ENCODE results near the gene ZFX.
"Not testable (repeated sequence)": the region's sequence is repeated elsewhere in the genome, so short reads cannot be mapped to it uniquely, and the experiment has no call there.

The ZFX gene

GRCh38 chrX:24153178-24153795, 3.8 kb downstream of the ZFX start:
- no peak for DNase-seq

DNA sequence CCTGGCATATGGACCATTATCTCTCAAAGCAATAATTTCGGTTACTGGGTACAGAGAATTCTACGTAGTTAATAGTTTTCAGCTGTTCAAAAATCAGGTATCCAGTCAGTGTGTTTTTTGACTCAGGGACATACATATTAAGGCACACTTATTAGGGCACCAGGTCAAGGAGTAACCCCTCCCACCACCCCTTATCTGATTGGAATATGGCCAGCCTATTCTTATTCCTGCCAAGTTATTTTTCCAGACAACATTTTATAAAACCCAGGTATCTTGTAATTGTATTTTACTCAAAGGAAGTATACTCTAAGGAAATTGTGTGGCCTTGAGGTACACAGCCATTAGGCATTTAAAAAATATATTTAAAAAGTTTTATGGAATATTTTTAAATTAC, 4.3 kb downstream of the ZFX start:
- DNase-seq, result no peak

DNA sequence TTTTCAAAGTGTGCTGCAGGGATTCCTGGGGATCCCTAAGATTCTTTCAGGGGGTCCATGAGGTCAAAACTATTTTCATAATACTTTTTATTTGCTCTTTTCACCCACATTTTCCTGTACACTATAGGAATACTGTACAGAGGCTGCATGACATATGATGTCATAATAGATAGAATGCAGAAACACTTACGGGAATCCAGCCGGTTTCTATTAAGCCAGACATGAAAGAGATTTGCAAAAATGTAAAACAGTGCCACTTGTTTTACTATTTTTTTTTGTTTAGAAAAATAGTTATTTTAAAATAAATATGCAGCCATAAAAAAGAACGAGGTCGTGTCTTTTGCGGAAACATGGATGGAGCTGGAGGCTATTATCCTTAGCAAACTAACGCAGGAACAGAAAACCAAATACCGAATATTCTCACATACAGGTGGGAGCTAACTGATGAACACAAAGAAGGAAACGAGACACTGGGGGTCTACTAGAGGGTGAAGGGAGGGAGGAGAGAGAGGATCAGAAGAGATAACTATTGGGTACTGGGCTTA, 5.0 kb downstream of the ZFX start:
- DNase-seq, result no peak

GRCh38 chrX:24155747-24156146, 6.2 kb downstream of the ZFX start:
- not testable (repeated sequence) for DNase-seq

DNA sequence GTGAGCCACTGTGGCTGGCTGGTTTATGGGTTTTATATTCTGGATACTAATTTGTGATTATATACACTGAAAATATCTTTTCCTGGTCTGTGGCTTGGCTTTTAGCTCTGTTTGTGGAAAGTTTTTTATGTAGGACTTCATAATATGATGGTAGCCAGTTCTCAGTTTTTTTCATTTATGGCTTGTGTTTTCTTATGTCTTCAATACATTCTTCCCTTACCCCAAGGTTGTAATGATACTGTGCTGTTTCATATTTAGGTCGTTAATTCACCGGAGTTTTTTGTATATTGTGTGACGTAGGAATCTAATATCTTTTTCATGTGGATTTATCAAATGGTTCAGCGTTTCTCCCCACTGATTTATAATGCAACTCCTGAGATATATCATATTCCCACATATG, 6.6 kb downstream of the ZFX start:
- DNase-seq, result no peak

- no peak for DNase-seq
Measured at GRCh38 chrX:24158881-24159280, 9.4 kb downstream of the ZFX start.

GRCh38 chrX:24166078-24166477, 16.5 kb downstream of the ZFX start:
- DNase-seq, result no peak

DNA sequence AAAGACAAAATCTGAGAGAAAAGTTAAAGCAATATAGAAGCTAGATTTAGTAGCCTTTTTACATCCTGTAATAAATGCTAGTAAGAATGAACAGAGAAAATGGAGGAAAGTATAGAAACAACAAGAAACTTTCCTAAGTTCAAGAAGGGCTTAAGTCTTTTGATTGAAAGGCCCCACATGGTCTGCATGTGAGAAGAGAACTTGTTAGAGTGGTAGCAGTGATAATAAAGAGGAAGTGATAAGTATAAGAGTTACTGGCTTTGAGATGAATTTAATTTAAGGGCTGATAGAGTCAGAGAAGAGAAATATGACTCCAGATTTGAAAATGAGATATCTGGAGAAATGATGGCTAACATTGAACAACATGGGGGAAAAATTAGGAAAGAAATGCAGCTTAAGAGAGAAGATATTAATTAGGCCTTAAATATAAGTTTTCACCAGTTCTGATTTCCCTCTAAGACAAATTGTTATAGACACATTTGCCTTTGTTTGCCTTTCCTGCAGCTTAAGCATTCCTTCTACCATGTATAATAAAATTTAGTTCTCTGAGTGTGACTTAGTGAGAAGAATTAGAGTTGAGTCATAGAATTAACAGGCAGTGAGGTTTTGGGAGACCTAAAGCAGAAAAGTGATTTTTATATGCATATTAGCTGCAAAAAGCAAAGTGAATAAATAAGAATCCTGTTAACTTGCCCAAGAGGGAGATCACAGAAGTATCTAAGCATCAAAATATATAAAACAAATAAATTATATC, 18.4 kb downstream of the ZFX start:
- DNase-seq, result no peak

DNA sequence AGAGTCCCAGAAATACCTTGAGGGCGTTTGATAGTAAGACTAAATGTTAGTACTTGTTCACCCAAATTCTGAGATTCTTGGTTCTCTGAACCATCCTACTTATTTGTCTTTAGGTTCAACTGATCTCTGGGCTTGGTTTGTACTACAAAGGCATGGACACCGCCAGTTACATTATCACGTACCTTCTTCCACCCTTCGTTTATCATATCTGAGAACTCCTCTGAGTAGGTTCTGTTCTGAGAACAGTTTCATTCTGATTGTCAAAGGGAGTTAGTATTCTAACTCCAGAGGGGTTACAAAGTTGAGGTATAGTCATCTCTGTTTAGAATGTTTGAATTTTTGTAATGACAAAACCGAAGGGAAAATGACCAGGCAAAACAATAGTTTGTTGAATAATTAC, 19.3 kb downstream of the ZFX start:
- no peak for DNase-seq

DNA sequence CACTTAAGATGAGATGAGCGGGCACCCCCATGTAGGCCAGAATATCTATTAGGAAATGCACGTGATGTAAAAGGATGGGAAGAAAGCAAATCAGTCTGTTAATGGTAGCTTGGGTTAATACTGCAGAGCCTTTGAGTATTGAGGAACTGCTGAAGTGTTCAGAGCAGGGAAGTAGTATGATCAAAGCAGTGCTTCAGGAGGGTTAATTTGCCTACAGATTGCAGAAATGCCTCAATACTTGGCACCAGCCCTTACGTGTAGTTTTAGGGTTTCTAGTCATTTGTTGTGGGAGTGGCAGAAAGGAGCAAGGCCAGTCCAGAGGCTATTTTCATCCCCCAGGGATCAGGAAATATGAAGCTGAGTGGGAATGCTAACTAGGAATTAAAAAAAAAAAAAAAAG, 19.7 kb downstream of the ZFX start:
- DNase-seq, result no peak

DNA sequence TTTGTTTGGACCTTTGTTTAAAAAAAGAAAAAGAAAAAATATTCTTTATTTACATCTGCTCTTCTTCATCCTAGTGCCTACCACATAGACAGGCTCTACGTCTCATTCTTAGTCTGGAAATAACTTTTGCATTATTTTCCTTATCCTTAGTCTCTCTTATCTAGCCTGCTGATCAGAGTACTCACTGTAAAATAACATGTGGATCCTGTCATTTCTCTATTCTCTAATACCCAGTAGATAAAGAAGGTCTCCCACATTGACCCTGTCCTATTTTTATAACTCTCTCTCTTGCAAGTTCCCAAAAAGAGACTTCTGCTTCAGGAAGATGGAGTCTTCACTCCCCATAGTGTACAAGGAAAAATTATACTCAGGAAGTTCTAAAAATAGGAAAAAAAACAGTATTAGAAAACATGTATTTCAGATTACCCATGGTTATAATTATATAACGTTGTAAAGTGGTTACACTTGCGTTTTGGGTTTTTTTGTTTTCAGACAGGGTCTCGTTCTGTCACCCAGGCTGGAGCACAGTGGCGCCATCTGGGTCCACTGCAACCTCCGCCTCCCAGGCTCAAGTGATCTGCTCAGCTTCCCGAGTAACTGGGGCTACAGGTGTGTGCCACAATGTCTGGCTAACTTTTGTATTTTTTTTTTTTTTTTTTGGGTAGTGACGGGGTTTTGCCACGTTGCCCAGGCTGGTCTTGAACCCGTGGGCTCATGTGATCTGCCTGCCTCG, 23.8 kb downstream of the ZFX start:
- DNase-seq, result no peak

DNA sequence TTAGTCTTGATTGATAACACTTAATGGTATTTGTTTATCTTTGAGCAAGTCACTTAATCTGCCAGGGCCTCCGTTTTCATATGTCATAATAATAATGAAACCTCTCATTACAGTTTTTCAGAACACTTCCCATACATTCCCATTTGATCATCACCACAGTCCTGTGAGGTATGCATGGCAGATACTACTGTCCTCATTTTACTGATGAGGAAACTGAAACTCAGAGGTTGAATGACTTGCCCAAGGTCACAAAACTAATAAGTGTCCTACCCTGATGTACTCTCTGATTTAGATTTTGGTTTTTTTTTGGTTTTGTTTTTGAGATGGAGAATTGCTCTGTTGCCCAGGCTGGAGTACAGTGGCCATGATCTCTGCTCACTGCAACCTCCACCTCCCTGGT, 25.7 kb downstream of the ZFX start:
- no peak for DNase-seq

DNA sequence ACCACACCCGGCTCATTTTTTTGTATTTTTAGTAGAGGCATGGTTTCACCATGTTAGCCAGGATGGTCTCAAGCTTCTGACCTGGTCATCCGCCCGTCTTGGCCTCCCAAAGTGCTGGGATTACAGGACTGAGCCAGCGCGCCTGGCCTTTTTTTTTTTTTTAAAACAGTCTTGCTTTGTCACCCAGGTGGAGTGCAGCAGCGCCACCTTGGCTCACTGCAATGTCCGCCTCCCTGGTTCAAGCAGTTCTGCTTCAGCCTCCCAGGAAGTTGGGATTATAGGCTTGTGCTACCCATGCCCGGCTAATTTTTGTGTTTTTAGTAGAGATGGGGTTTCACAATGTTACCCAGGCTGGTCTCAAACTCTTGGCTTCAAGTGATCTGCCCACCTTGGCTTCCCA, 28.9 kb downstream of the ZFX start:
- no peak for DNase-seq

- DNase-seq, result no peak
Measured at GRCh38 chrX:24184018-24184417, 34.5 kb downstream of the ZFX start.

DNA sequence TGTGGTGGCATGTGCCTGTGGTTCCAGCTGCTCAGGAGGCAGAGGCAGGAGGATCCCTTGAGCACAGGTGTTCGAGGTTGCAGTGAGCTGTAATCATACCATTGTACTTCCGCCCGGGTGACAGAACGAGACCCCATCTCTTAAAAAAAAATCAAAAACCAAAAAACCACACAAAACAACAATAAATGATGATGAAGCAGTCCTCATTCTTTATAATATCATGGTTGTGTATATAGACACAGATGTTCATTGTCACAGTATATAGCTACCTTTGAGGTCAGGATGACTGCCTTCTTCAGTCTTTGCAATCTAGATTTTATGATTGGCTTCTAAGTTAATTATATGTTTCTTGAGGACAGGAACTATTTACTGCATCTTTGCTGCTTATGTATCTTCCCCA, 37.0 kb downstream of the ZFX start:
- DNase-seq, result no peak

GRCh38 chrX:24186986-24187385, 37.5 kb downstream of the ZFX start:
- DNase-seq, result no peak

GRCh38 chrX:24189490-24189889, 40.0 kb downstream of the ZFX start:
- DNase-seq, result no peak

DNA sequence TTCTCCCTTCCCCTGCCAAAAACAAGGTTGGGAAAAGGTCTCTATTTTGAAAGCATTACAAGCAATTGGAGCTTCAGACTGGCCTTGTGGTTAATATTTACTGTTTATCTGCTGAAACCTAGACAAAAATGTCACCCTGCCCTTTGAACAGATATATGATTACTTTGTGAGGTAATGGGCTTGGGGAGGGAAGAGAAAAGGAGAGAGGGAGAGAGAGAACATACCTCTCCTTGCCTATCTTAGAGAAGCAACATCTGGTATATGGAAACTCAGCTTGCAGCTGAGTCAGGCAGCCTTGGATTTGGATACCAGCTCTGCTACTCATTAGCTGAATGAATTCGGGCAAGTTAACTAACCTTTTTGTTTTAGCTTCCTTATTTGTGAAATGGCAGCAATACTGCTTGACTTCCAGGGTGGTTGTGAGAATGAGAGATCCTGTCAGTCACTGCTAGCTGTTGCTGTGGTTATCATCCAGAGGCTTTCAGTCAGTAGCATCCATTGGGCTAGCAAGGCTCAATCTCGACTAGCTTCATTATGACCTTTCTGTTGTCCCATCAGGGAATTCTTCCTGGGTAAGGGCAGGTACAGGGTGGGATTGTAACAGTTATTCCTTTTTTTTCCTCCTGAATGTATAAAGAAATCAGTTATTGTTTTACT, 41.1 kb downstream of the ZFX start:
- no peak for DNase-seq

DNA sequence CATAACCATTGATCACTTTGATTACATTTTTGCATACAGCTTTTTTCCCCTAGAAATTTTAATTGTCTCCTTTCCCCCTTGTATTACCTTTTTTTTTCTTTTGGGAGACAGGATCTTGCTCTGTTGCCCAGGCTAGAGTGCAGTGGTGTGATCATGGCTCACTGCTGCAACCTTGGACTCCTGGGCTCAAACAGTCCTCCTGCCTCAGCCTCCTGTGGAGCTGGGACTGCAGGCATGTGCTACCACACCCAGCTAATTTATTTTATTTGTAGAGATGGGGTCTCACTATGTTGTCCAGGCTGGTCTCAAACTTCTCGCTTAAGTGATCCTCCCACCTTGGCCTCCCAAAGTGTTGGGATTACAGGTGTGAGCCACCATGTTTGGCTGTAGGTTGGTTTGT, 47.0 kb downstream of the ZFX start:
- DNase-seq, result no peak

DNA sequence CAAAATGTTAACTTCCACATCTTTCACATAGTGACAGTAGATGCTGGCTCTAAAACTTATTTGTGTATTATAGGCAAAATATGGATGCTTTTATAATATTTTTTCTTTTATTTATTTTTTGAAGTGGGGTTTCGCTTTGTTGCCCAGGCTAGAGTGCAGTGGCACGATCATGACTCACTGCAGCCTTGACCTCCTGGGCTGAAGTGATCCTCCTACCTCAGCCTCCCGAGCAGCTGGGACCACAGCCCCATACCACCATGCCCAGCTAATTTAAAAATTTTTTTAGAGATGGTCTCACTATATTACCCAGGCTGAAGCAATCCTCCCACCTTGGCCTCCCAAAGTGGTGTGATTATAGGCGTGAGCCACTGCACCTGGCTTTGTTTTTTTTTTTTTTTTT, 48.6 kb downstream of the ZFX start:
- DNase-seq, result no peak

- DNase-seq, result no peak
Measured at GRCh38 chrX:24200133-24200532, 50.6 kb downstream of the ZFX start.

DNA sequence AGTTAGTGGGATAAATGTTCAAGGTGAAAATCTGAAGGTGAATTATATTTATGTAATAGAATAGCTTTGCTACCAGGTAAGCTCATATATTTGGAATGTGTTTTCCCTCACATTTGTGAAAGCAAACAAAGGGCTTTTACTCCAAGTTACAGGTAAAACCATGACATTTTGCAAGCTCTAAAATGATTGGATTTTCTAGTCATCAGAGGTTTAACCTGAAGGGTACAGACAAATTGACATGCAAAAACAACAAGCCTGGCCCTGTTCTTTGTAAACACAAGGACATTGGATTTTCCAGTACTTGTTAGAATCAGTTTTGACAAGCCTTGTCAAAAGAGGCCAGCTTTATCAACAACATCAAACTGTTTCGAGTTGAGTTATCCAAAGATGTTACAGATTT, 51.7 kb downstream of the ZFX start:
- DNase-seq, result no peak

GRCh38 chrX:24202465-24203031, 53.0 kb downstream of the ZFX start:
- no peak for DNase-seq
